ENCODE results near the gene HSPB8. TPM values are rescaled to one million over a fixed set of nuclear protein-coding genes. Genes with fewer than 3 reads are reported as not detected.

Gene HSPB8
- total RNA-seq, 6 experiments from 2014 or later, result 0.68 to 15.9 (median 2.5) TPM

GRCh38 chr12:119136811-119137410 is 41.8 kb upstream of the HSPB8 start:
- intact Hi-C loops (cut with DNase I), result no loop called here
- Histone ChIP-seq H3K36me3 (no peaks in the 10 kb centered on the region), H3K4me1 (no peaks in the 10 kb centered on the region), H3K9me3 (no peaks in the 10 kb centered on the region), H3K27ac (no peak overlapping the region), H3K27me3 (no peaks in the 10 kb centered on the region), H3K4me3 (no peak overlapping the region)
- 46% methylated on average over 4 of the region's 4 CpGs for WGBS (ENCODE audit: insufficient coverage, low coverage, low lambda C conversion rate, missing lambda C conversion rate)
- no peak for ATAC-seq
- no peak for DNase-seq
- TF ChIP-seq POLR2A (IDR thresholded peaks at IDR 0.05) (no peak), CTCF (IDR thresholded peaks at IDR 0.05) (no peak)

DNA sequence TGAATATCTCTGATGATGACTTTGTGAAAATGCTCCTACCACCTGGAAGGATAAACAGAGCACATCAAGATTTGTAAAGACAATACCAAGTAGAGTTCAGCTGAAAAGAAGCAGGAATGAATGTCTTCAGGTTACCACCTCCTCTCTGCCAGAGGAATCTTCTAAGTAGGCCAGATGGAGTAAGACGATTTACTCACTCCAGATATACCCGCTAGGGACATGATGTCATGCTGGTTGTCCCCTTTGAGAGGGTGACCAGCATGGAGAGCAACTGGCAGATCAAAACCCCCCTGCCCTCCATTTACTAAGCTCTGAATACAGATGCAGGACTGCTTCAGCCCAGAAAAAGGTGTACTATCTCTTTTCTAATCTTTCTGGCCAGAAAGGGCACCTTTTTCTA is 39.3 kb upstream of the HSPB8 start:
- no peak for TF ChIP-seq CTCF (IDR thresholded peaks at IDR 0.05)
- intact Hi-C loops (cut with DNase I), result no loop called here

GRCh38 chr12:119145367-119145766 is 33.4 kb upstream of the HSPB8 start:
- TF ChIP-seq CTCF (IDR thresholded peaks at IDR 0.05) (no peak), POLR2A (IDR thresholded peaks at IDR 0.05) (no peak)
- H3K27me3 ChIP-seq, result no peaks in the 10 kb centered on the region
- H3K9me3 ChIP-seq, result no peaks in the 10 kb centered on the region
- H3K4me3 ChIP-seq, result no peak overlapping the region
- H3K27ac ChIP-seq, result no peak overlapping the region
- H3K4me1 ChIP-seq, result no peaks in the 10 kb centered on the region
- WGBS (ENCODE audit: insufficient coverage, low coverage, low lambda C conversion rate, missing lambda C conversion rate), result 42% methylated on average over 3 of the region's 13 CpGs
- ATAC-seq, result no peak
- no peak for DNase-seq
- intact Hi-C loops (cut with DNase I), result no loop called here
- H3K36me3 ChIP-seq, result no peaks in the 10 kb centered on the region

More for the DNA sequence above, 39.3 kb upstream of the HSPB8 start:
- Histone ChIP-seq H3K4me1 (no peaks in the 10 kb centered on the region), H3K27ac (no peak overlapping the region), H3K9me3 (no peaks in the 10 kb centered on the region), H3K27me3 (no peaks in the 10 kb centered on the region), H3K36me3 (no peaks in the 10 kb centered on the region), H3K4me3 (no peak overlapping the region)
- ATAC-seq, result no peak
- WGBS (ENCODE audit: insufficient coverage, low coverage, low lambda C conversion rate, missing lambda C conversion rate), result 20% methylated on average over 1 of the region's 2 CpGs
- no peak for DNase-seq

DNA sequence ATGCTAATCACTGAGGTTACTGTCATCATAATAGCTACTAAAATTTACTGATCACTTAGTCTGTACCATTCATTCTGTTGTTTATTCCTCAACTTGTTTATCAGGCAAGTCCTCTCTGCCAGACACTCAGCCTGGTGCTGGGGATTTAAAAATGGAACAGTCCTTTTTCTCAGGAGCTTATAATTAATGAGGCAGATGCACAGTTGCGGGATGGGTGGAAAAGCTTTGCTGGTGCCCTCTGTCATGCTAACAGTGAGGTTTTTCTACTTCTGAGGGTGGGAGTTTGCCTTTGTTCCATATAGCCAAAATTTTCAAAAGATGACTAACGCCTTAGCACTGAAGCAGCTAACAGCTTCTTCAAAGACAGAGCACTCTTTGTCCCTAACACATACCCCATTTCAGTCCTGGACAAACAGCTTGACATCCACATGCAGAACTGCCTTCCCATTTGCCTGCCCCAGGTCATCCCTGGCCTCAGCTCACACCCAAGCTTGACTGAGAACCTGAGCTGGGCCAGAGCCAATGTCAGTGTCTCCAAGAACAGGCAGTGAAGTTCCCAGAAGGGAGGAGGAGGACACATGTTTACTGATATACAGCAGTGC is 30.8 kb upstream of the HSPB8 start:
- intact Hi-C loops (cut with DNase I), result no loop called here
- Histone ChIP-seq H3K27me3 (no peaks in the 10 kb centered on the region), H3K36me3 (no peaks in the 10 kb centered on the region), H3K27ac (no peak overlapping the region), H3K9me3 (no peaks in the 10 kb centered on the region), H3K4me3 (no peak overlapping the region), H3K4me1 (no peaks in the 10 kb centered on the region)
- TF ChIP-seq CTCF (IDR thresholded peaks at IDR 0.05), result no peak
- TF ChIP-seq POLR2A (IDR thresholded peaks at IDR 0.05), result no peak
- WGBS (ENCODE audit: insufficient coverage, low coverage, low lambda C conversion rate, missing lambda C conversion rate), result 42% methylated on average over 2 of the region's 2 CpGs
- DNase-seq, result no peak
- no peak for ATAC-seq

All from right lobe of liver (tissue), 6 donors.